Measurements from ENCODE around the gene CS.
A peak's percentile ranks its signal among the peaks of the same experiment; 100 is the strongest.

Gene CS

DNA sequence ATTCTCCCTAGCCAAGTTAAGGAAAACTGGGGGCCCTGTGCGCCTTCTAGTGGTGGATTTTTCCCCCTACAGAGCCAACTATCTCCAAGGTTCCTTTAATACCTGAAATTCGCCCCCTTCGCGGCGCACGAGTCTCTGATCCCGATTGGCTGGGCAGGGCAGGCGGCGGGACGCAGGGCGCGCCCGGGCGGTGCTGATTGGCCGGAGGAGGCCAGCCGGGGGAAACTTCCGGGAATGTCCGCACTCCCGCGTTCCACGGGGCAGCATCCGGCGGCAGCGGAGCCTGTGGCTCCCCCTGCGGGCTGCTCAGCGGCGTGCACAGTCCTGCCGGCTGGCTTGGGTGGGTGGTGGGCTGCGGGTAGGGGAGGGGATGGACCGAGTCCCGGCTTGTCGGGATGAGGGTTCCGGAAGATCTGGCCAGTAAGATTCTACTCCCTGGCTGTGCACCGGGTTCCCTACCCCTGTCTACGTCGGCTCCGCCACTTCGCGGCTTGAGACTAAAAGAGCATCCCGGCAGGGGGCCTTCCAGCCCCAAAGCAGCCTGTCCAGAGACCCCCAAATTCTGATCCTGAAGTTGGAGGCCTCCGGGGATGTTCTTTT is 75.9 kb downstream of the CS start, which contains the start of gene NABP2:
NABP2 (plus strand) TSS at position 241 of the 600 bp plus-strand sequence. CDS start 515 bp downstream, outside the sequence.
- peak; percentile 98 for DNase-seq (ENCODE audit: low read depth)
- TF ChIP-seq, protein P1, sequence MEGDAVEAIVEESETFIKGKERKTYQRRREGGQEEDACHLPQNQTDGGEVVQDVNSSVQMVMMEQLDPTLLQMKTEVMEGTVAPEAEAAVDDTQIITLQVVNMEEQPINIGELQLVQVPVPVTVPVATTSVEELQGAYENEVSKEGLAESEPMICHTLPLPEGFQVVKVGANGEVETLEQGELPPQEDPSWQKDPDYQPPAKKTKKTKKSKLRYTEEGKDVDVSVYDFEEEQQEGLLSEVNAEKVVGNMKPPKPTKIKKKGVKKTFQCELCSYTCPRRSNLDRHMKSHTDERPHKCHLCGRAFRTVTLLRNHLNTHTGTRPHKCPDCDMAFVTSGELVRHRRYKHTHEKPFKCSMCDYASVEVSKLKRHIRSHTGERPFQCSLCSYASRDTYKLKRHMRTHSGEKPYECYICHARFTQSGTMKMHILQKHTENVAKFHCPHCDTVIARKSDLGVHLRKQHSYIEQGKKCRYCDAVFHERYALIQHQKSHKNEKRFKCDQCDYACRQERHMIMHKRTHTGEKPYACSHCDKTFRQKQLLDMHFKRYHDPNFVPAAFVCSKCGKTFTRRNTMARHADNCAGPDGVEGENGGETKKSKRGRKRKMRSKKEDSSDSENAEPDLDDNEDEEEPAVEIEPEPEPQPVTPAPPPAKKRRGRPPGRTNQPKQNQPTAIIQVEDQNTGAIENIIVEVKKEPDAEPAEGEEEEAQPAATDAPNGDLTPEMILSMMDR (IDR thresholded peaks at IDR 0.05; ENCODE audit: low read length, missing control alignments) = peak; percentile 71
- H3K4me3 ChIP-seq (replicated peaks; ENCODE audit: low read depth, low read length) = peak within 1 kb of the TSS; percentile 80

DNA sequence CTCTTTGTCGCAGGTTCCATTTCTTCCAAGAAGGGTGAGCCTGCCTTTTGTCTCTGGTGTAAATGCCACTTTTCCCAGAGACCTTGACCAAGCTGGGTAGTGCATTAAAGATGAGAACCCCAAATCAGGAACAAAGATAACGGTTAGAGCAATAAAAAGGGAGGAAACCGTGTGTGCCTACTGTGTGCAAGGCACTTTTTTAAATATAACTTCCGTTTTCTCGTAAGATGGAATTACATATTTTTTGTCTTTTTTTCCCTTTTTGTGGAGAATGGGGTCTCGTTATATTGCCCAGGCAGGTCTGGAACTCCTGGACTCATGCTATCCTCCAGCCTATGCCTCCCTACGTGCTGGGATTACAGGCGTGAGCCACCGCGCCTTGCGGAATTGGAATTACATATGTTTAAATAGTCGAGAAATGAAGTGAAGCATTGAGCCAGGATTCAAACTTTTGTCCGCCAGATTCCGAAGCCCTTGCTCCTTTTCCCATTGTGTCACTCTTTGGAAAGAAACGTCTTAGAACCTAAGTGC is 76.5 kb downstream of the CS start:
- H3K4me3 ChIP-seq (replicated peaks; ENCODE audit: low read depth, low read length) = peak overlapping the region; percentile 28
- TF ChIP-seq, protein P1 (IDR thresholded peaks at IDR 0.05; ENCODE audit: low read length, missing control alignments) = no peak
- no peak for DNase-seq (ENCODE audit: low read depth)

DNA sequence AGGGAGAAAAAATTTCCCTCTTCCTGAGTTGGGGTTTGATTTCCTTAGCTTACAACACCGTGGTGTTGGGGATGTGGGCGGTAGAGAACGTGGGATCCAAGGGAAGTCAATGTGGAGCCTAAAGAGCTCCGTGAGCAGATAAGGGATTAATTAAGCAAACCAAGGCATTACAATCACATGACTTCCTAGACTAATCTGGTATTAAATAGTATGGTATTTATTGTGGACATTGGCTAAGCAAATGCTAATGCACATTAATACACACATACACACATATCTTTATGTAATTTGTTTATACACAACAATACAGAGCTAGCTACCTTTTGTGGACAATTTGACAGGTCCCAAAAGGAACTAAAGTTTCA is 77.6 kb downstream of the CS start:
- no peak for DNase-seq (ENCODE audit: low read depth)
- TF ChIP-seq, protein P1 (IDR thresholded peaks at IDR 0.05; ENCODE audit: low read length, missing control alignments) = no peak
- peak overlapping the region; percentile 92 for H3K4me3 ChIP-seq (replicated peaks; ENCODE audit: low read depth, low read length)

DNA sequence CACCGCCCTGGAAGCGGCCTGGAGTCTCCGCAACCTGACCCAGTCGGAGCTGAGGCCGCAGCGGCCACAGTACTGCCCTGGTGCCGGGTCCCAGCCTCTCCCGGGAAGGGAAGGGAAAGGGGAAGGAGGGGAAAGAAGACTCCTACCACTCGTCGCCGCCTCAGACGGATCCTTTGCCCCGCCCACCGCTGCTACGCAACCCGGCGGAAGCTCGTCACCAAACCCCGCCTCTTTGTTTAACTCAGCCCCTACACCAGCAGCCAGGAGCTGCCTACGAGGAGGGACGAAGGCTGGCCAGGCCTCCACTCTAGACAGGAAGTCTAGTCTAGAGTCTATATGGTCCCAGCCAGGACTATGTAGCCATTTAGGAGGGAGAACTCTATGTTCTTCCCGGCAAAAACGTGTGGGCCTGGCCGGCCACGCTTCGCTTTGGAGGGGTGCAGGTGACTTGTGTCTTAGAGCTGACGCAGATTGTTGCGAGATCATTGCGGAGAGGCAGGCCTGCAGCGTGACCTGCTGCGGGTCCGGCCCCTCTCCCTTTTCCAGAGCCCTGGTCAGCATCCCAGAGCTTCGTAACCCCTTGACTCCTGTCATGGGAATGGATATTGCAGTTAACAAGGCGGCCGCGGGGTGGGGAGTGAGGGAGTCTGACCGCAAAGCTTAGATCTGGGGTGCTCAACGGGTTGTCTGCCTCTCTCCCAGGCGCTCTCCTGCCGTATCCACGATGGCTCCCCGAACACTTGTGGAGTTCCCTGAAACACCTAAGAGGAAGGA is 78.2 kb downstream of the CS start, which contains the start of gene RNF41:
RNF41 (minus strand) TSS at position 166 of the 774 bp plus-strand sequence. CDS start 7,875 bp downstream, outside the sequence.
- DNase-seq (ENCODE audit: low read depth) = peak; percentile 99
- TF ChIP-seq, protein P1 (IDR thresholded peaks at IDR 0.05; ENCODE audit: low read length, missing control alignments) = no peak
- H3K4me3 ChIP-seq (replicated peaks; ENCODE audit: low read depth, low read length) = peak within 1 kb of the TSS; percentile 92
